HFF-Myc (cell line): ENCODE results near the gene P2RX2.

Source experiments
- DNase-seq: peaks from one replicate; pipeline ENCODE4 v3.0.0-alpha.2; 2011; ENCODE audit warnings: low read depth; ENCODE audit errors: extremely low read depth
- H3K4me3 ChIP-seq: replicated peaks from 2 replicates; pipeline ENCODE4 v1.5.1; 2011; ENCODE audit warnings: low read depth, mild to moderate bottlenecking, control low read depth, low read length
- TF ChIP-seq, protein P1 (sequence below): IDR thresholded peaks from 2 replicates; pipeline ENCODE4 v1.5.1; 2012; ENCODE audit warnings: mild to moderate bottlenecking, low read depth, low read length, control low read depth; ENCODE audit errors: missing control alignments

P2RX2 gene

DNA sequence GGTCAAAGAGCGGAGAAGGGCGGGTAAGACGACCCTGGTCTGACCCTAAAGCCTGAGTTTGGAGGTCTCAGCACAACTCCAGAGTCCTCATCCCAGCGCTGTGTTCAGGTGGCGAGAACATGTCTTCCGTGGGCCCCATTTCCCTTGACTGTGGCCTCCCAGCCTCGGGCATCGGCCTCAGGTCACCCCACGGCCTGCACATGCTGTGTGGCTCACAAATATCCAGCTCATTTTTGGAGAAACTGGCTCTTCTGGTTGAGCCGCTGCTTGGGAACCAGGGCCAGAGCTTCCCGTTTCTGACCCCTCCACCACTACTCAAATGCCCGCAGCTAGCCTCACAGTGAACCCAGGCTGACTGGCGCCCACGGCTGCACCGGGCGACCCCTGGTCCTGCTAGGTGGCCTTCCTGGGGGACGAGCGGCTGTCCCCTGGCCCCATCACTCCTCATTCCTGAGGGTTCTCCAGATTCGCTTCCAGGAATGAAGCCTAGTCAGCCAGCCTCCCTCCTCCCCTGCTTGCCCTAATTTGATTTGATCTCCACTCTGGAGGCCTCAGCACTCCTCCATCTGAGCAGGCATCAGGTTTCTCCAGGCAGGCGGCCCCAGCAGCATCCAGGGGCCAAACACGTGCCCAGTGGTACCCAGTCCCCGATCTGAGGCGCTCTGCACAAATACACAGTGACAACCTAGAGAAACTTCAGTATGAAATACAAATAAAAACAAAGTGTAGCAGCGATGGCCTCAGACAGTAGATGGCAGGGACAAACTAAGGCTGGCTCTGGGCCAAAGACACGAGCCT, 4.7 kb downstream of the P2RX2 start:
- TF ChIP-seq, protein P1, sequence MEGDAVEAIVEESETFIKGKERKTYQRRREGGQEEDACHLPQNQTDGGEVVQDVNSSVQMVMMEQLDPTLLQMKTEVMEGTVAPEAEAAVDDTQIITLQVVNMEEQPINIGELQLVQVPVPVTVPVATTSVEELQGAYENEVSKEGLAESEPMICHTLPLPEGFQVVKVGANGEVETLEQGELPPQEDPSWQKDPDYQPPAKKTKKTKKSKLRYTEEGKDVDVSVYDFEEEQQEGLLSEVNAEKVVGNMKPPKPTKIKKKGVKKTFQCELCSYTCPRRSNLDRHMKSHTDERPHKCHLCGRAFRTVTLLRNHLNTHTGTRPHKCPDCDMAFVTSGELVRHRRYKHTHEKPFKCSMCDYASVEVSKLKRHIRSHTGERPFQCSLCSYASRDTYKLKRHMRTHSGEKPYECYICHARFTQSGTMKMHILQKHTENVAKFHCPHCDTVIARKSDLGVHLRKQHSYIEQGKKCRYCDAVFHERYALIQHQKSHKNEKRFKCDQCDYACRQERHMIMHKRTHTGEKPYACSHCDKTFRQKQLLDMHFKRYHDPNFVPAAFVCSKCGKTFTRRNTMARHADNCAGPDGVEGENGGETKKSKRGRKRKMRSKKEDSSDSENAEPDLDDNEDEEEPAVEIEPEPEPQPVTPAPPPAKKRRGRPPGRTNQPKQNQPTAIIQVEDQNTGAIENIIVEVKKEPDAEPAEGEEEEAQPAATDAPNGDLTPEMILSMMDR, result no peak
- no peak for DNase-seq
- H3K4me3 ChIP-seq, result no peak overlapping the region

DNA sequence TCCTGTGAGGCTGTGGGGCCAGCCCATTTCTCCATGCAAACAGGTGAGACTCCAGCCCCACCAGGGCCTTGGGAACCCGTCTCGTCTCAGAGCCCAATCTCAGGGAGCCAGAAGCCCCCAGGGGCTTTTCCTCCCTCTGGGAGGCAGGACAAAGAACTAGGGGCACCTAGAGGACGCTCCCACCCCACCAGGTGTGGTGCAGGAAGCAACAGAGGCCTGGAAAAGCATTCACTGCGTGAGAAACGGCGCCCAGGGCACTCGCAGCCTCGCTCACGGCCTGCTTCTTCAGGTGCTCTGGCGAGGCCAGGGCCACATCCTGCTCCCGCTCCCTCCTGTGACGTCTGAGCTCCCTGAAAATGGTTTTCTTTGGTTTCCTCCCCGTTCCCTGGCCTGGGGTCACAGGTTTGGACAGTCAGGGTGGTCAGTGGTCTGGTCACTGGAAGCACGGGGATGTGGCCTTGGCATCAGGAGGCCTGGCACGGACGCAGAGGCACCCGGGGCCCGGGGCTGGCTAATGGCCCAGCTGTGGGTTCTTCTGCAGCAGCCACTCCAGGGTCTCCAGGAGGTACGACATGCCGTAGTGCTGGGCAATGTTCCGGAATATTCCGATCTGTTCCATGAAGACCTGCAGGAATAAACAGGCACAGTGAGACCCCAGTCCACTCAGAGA, 5.7 kb downstream of the P2RX2 start:
- DNase-seq, result no peak
- no peak overlapping the region for H3K4me3 ChIP-seq
- TF ChIP-seq, protein P1, result no peak

DNA sequence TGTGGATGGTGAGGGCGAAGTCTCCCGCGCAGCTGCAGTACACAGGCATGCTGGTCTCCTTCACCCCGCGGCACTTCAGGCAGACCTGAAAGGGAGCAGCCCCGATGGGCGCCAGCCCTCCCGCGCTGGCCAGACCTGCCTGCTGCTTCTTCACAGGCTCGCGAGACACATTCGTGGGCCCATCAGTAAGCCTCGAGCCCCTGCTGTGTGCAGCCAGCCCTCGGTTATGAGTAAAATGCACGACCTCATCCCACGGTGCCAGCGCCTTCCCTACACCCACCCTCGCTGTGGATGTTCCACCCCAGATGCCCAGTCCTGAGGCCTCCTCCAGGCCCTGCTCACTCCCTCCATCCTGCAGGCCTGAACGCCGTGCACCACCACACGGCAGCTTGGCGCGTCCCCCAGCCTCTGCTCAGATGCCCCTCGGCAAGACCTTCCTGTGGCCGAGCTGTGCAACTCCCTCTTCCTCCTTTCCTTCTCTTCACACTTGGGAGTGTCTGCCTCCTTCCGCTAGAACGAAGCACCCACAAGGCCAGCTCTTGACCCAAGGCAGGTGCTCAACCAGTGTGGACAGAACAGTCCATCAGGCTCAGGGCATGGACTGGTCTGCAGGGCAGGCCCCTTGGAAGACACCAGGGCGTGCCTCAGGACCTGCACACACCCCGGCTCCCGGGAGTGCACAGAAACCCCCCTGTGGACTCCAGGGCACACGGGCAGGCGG, 6.5 kb downstream of the P2RX2 start:
- H3K4me3 ChIP-seq, result no peak overlapping the region
- DNase-seq, result no peak

DNA sequence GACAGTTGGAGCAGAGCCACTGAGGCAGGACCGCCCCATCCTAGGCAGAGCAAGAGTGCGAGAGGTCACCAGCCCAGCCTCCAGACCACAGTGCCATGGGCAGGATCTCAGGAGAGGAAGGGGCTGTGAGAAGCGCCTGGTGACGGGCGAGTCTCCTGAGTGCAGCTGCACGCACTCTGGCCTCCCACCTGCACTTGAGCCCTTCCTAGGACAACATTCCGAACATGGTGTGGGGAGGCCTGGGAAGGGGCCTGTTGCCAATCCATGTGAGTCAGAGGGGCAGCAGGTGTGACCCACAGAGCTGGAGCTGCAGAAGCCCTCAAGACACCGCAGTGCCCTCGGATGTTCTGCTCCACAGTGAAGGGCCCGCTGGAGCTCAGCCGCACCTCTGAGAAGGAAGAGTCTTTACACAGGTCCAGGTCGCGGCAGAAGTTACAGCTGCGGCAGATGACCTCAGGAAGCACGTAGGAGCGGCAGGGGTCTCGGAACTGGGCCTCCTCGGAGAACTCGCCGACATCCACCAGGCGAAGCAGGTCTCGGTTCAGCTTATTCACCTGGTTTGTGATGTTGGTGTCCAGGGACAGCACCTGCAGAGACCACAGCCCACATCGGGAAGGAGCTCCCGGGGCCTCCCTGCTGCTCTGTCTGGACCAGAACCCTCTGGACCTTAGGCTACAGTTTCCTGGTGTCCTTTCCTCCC, 7.3 kb downstream of the P2RX2 start:
- TF ChIP-seq, protein P1, result no peak
- H3K4me3 ChIP-seq, result no peak overlapping the region
- DNase-seq, result no peak

More for the DNA sequence above, 6.5 kb downstream of the P2RX2 start:
- TF ChIP-seq, protein P1, result no peak

DNA sequence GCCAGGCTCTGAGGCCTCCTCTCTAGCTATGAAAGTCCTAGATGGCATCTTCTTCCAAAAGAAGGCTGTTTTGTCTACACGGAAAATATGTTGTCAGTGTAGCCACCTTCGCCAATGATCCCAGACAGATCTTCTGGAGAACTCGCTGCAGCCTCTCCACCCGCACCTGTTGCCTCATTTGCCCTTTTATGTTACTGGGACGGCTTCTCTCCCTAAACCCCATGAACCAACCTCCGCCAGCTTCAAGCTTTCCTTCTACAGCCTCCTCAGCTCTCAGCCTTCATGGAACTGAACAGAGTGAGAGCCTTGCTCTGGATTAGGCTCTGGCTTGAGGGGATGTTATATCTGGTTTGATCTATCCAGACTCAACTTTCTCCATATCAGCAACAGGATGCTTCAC, 10.8 kb downstream of the P2RX2 start:
- H3K4me3 ChIP-seq, result no peak overlapping the region
- TF ChIP-seq, protein P1, result no peak
- no peak for DNase-seq

DNA sequence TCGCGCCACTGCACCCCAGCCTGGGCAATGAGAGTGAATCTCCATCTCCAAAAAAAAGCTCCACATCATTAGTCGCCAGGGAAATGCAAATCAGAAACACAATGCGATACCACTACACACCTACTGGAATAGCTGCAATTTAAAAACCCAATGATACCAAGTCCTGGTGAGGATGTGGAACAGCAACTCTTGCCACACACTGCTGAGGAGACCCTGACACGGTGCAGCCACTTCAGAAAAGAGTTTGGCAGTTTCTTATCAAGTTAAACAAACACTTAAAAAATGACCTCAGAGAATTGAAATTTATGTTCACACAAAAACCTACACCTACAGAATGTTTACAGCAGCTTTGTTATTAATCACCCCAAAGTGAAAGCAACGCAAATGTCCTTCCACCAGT, 12.1 kb downstream of the P2RX2 start:
- no peak overlapping the region for H3K4me3 ChIP-seq
- TF ChIP-seq, protein P1, result no peak
- DNase-seq, result no peak
